Ascending aorta (tissue), 2 donors: Measurements from ENCODE around the gene FBLN1. TPM values are rescaled to one million over a fixed set of nuclear protein-coding genes. Genes with fewer than 3 reads are reported as not detected.
"Not testable (repeated sequence)": the region's sequence is repeated elsewhere in the genome, so short reads cannot be mapped to it uniquely, and the experiment has no call there.

Source experiments
- DNase-seq, 2 donors: peaks; one replicate each; pipeline ENCODE4 v3.0.0-alpha.2; 2019; ENCODE audit warnings: low spot score in 2 of 2
- H3K27ac ChIP-seq, 2 donors: fragments of 200-600 bp; sonication (generic); one replicate each; pipeline ENCODE4 v1.5.1; 2016 to 2017; ENCODE audit warnings: mild to moderate bottlenecking in 1 of 2
- H3K27me3 ChIP-seq: fragments of 200-600 bp; sonication (generic); one replicate; pipeline ENCODE4 v1.5.1; 2017
- H3K36me3 ChIP-seq, 2 donors: fragments of 200-600 bp; sonication (generic); one replicate each; pipeline ENCODE4 v1.5.1; 2016
- H3K4me1 ChIP-seq, 2 donors: fragments of 200-600 bp; sonication (generic); one replicate each; pipeline ENCODE4 v1.5.1; 2016 to 2017; ENCODE audit warnings: mild to moderate bottlenecking in 1 of 2
- H3K4me3 ChIP-seq, 2 donors: fragments of 200-600 bp; sonication (generic); one replicate each; pipeline ENCODE4 v1.5.1; 2016 to 2017; ENCODE audit warnings: mild to moderate bottlenecking in 1 of 2
- H3K9me3 ChIP-seq, 2 donors: fragments of 200-600 bp; sonication (generic); one replicate each; pipeline ENCODE4 v1.5.1; 2016
- CTCF ChIP-seq, 3 experiments: fragments of 200-600 bp in 2 of 3; fragments of 450-650 bp in 1 of 3; sonication (generic) in 2 of 3; IDR thresholded peaks; one replicate each; pipeline ENCODE4 v1.5.1; 2016 to 2019; ENCODE audit warnings: antibody characterized with exemption in 3 of 3, mild to moderate bottlenecking in 1 of 3, moderate library complexity in 1 of 3
- intact Hi-C: fragments of 100-400 bp; cut with DNase I; formaldehyde crosslinking; loops from one replicate; pipeline ENCODE4 v1.15.1; 2023
- total RNA-seq: library from RNA; depleted of rRNA; stranded (reverse); fragments of >200 nt; gene quantifications from one replicate; pipeline ENCODE4 v1.1.0, GENCODE V29; 2016

The FBLN1 gene
- total RNA-seq, 1 donor from 2014 or later: 580 TPM

- no peak overlapping the region for H3K27ac ChIP-seq
- H3K4me1 ChIP-seq: no peaks in the 10 kb centered on the region
- intact Hi-C loops: no loop called here
- no peaks in the 10 kb centered on the region for H3K9me3 ChIP-seq
- TF ChIP-seq CTCF (IDR thresholded peaks at IDR 0.05): no peak
- H3K27me3 ChIP-seq: no peaks in the 10 kb centered on the region
- H3K36me3 ChIP-seq: peaks cover 4 to 9% of the 10 kb centered on the region in 2 donors
- DNase-seq: no peak
- H3K4me3 ChIP-seq: no peak overlapping the region
These were observed 83.4 kb downstream of the FBLN1 start for GRCh38 chr22:45585946-45586540.

- intact Hi-C loops: no loop called here
- no peak overlapping the region for H3K27ac ChIP-seq
- no peaks in the 10 kb centered on the region for H3K9me3 ChIP-seq
- H3K36me3 ChIP-seq: peaks cover 4 to 9% of the 10 kb centered on the region in 2 donors
- TF ChIP-seq CTCF (IDR thresholded peaks at IDR 0.05): no peak
- no peak for DNase-seq
- H3K4me3 ChIP-seq: no peak overlapping the region
- H3K4me1 ChIP-seq: no peaks in the 10 kb centered on the region
- no peaks in the 10 kb centered on the region for H3K27me3 ChIP-seq
These were observed 84.1 kb downstream of the FBLN1 start for GRCh38 chr22:45586651-45587405.

- no peak for TF ChIP-seq CTCF (IDR thresholded peaks at IDR 0.05)
- H3K36me3 ChIP-seq: peaks cover 4 to 13% of the 10 kb centered on the region in 2 donors
- no peak for DNase-seq
- H3K4me3 ChIP-seq: no peak overlapping the region
- H3K27ac ChIP-seq: no peak overlapping the region
- H3K9me3 ChIP-seq: no peaks in the 10 kb centered on the region
- no peaks in the 10 kb centered on the region for H3K4me1 ChIP-seq
- no peaks in the 10 kb centered on the region for H3K27me3 ChIP-seq
- intact Hi-C loops: no loop called here
These were observed 85.2 kb downstream of the FBLN1 start for GRCh38 chr22:45587638-45588505.

GRCh38 chr22:45589556-45589955, 86.9 kb downstream of the FBLN1 start:
- Histone ChIP-seq H3K4me1 (no peaks in the 10 kb centered on the region), H3K36me3 (peaks cover 7 to 27% of the 10 kb centered on the region in 2 donors), H3K27me3 (no peaks in the 10 kb centered on the region), H3K4me3 (no peak overlapping the region), H3K9me3 (no peaks in the 10 kb centered on the region), H3K27ac (no peak overlapping the region)
- intact Hi-C loops: no loop called here
- no peak for DNase-seq
- TF ChIP-seq CTCF (IDR thresholded peaks at IDR 0.05): no peak

- TF ChIP-seq CTCF (IDR thresholded peaks at IDR 0.05): no peak
- Histone ChIP-seq H3K27ac (no peak overlapping the region), H3K36me3 (peaks cover 7 to 27% of the 10 kb centered on the region in 2 donors), H3K27me3 (no peaks in the 10 kb centered on the region), H3K4me3 (no peak overlapping the region), H3K9me3 (no peaks in the 10 kb centered on the region), H3K4me1 (no peaks in the 10 kb centered on the region)
- no peak for DNase-seq
- intact Hi-C loops: no loop called here
These were observed 87.6 kb downstream of the FBLN1 start for GRCh38 chr22:45590262-45590661.

GRCh38 chr22:45591633-45592213, 89.0 kb downstream of the FBLN1 start:
- H3K27me3 ChIP-seq, DNase-seq, H3K27ac ChIP-seq, H3K4me1 ChIP-seq, intact Hi-C loops, H3K9me3 ChIP-seq, H3K4me3 ChIP-seq: not testable (repeated sequence)
- H3K36me3 ChIP-seq: peaks cover 7 to 20% of the 10 kb centered on the region in 2 donors
